ENCODE results near the gene APOL3. TPM values are rescaled to one million over a fixed set of nuclear protein-coding genes. Genes with fewer than 3 reads are reported as not detected.
"Not testable (repeated sequence)": the region's sequence is repeated elsewhere in the genome, so short reads cannot be mapped to it uniquely, and the experiment has no call there.

APOL3 gene
- total RNA-seq: 100 to 1,000 TPM; 105 to 166 (median 111) TPM
- total RNA-seq (2013): 104 TPM

DNA sequence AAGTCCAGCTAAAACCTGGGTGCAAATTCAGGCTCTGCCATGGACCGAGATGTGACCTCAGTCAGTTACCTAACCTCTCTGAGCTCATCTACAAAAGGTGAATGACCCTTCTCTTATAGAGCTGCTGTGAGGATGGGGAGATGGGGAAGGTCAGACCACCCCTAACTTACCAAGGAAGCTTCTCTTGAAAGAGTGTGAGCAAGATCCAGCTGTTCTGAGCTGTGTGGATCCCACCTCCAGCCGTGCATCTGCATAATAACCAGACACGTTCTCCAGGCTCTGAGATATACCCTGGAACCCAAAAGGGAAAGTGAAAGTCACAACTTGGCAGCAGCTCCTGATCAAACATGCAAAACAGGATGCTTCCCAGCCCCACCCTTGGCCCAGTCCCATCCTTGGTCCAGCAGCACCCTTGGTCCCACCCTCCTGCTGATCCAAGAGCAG lies at the start of gene APOL3:
TSS of gene APOL3 (minus strand) at position 257 of the 444 bp plus-strand sequence. CDS start 11,700 bp downstream, outside the sequence.
- Mint-ChIP-seq H3K4me3 (peak within 1 kb of the TSS; percentile 95), H3K27ac (peak within 1 kb of the TSS; percentile 99 to 100), H3K4me1 (peaks cover 77 to 81% of the 10 kb centered on the region in 2 donors), H3K36me3 (peaks cover 7% of the 10 kb centered on the region), H3K9me3 (no peaks in the 10 kb centered on the region), H3K27me3 (ENCODE audit: low read depth in 2 of 2) (no peaks in the 10 kb centered on the region)
- TF ChIP-seq, protein P1, sequence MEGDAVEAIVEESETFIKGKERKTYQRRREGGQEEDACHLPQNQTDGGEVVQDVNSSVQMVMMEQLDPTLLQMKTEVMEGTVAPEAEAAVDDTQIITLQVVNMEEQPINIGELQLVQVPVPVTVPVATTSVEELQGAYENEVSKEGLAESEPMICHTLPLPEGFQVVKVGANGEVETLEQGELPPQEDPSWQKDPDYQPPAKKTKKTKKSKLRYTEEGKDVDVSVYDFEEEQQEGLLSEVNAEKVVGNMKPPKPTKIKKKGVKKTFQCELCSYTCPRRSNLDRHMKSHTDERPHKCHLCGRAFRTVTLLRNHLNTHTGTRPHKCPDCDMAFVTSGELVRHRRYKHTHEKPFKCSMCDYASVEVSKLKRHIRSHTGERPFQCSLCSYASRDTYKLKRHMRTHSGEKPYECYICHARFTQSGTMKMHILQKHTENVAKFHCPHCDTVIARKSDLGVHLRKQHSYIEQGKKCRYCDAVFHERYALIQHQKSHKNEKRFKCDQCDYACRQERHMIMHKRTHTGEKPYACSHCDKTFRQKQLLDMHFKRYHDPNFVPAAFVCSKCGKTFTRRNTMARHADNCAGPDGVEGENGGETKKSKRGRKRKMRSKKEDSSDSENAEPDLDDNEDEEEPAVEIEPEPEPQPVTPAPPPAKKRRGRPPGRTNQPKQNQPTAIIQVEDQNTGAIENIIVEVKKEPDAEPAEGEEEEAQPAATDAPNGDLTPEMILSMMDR (IDR thresholded peaks at IDR 0.05): no peak
- WGBS (ENCODE audit: insufficient coverage): 0% methylated on average over 2 of the region's 3 CpGs
- Histone ChIP-seq H3K27ac (ENCODE audit: low read length) (peak within 1 kb of the TSS; percentile 96), H3K4me3 (ENCODE audit: low read length) (peak within 1 kb of the TSS; percentile 74), H3K4me1 (ENCODE audit: control insufficient read depth, insufficient read depth, low read length) (peaks cover 79% of the 10 kb centered on the region), H3K9me3 (ENCODE audit: control insufficient read depth, insufficient read depth, low read length) (no peaks in the 10 kb centered on the region), H3K36me3 (ENCODE audit: control insufficient read depth, insufficient read depth, low read length) (no peaks in the 10 kb centered on the region), H3K27me3 (ENCODE audit: control insufficient read depth, insufficient read depth, low read length) (no peaks in the 10 kb centered on the region)
- intact Hi-C loops (cut with micrococcal nuclease): loop anchor here (1.0 to 5.0 kb wide), 3 partner anchors 20 to 513 kb away; partner anchors contain the start of genes APOL2 and APOL6
- DNase-seq: peak; percentile 49 to 83
- ATAC-seq: peak; percentile 32 to 55 (median 40)

GRCh38 chr22:36210224-36210623 lies 49.7 kb upstream of the APOL3 start:
- DNase-seq: no peak
- Mint-ChIP-seq H3K9me3 (peaks cover 4% of the 10 kb centered on the region in 2 donors), H3K4me3 (no peak overlapping the region), H3K4me1 (peaks cover 13 to 23% of the 10 kb centered on the region in 2 donors), H3K27ac (no peak overlapping the region), H3K27me3 (ENCODE audit: low read depth in 2 of 2) (peaks cover 18 to 39% of the 10 kb centered on the region in 2 donors), H3K36me3 (peaks cover 13% of the 10 kb centered on the region)
- no peaks in the 10 kb centered on the region for H3K36me3 ChIP-seq (ENCODE audit: control insufficient read depth, insufficient read depth, low read length)
- TF ChIP-seq, protein P1 (IDR thresholded peaks at IDR 0.05): no peak
- no CpG with 5 or more reads among the region's 3 CpGs for WGBS (ENCODE audit: insufficient coverage)
- ATAC-seq: no peak
- peaks cover 21% of the 10 kb centered on the region for H3K4me1 ChIP-seq (ENCODE audit: control insufficient read depth, insufficient read depth, low read length)
- H3K4me3 ChIP-seq (ENCODE audit: low read length): no peak overlapping the region
- peaks cover 8% of the 10 kb centered on the region for H3K9me3 ChIP-seq (ENCODE audit: control insufficient read depth, insufficient read depth, low read length)
- intact Hi-C loops (cut with micrococcal nuclease): no loop called here
- H3K27me3 ChIP-seq (ENCODE audit: control insufficient read depth, insufficient read depth, low read length): no peaks in the 10 kb centered on the region
- H3K27ac ChIP-seq (ENCODE audit: low read length): no peak overlapping the region

- ATAC-seq; H3K9me3 ChIP-seq (ENCODE audit: control insufficient read depth, insufficient read depth, low read length); H3K9me3 Mint-ChIP-seq; H3K27ac Mint-ChIP-seq; H3K36me3 ChIP-seq (ENCODE audit: control insufficient read depth, insufficient read depth, low read length); H3K4me3 Mint-ChIP-seq; H3K27me3 ChIP-seq (ENCODE audit: control insufficient read depth, insufficient read depth, low read length); H3K4me3 ChIP-seq (ENCODE audit: low read length); H3K27ac ChIP-seq (ENCODE audit: low read length); DNase-seq; intact Hi-C loops (cut with micrococcal nuclease): not testable (repeated sequence)
- Mint-ChIP-seq H3K4me1 (peaks cover 19 to 23% of the 10 kb centered on the region in 2 donors), H3K36me3 (peaks cover 13% of the 10 kb centered on the region), H3K27me3 (ENCODE audit: low read depth in 2 of 2) (peaks cover 16 to 39% of the 10 kb centered on the region in 2 donors)
- peaks cover 25% of the 10 kb centered on the region for H3K4me1 ChIP-seq (ENCODE audit: control insufficient read depth, insufficient read depth, low read length)
- WGBS (ENCODE audit: insufficient coverage): 22% methylated on average over 2 of the region's 5 CpGs
Observed at GRCh38 chr22:36209488-36209908, 48.9 kb upstream of the APOL3 start.

DNA sequence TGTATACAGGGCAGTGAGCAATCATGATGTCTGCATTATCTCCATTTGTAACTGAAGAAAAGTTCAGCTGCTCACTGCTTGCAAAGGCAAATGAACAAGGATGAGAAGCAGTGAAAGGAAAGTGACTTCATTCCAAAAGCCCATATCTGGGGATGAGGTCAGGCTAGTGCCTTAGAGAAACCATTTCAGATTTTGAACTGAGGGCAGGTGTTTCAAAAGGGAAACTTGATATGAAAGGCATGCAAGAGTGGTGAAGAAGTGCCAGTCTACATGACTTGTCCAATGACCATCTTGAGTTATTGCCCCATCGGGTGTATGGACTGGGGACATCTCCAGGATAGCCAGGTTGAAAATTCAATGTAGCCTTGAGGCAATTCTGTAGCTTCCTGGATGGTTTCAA lies 48.4 kb upstream of the APOL3 start:
- ATAC-seq (no peak), DNase-seq (no peak)
- TF ChIP-seq, protein P1 (IDR thresholded peaks at IDR 0.05): no peak
- no peak overlapping the region for H3K27ac ChIP-seq (ENCODE audit: low read length)
- peaks cover 8% of the 10 kb centered on the region for H3K9me3 ChIP-seq (ENCODE audit: control insufficient read depth, insufficient read depth, low read length)
- 100% methylated on average over 1 of the region's 1 CpG for WGBS (ENCODE audit: insufficient coverage)
- no peaks in the 10 kb centered on the region for H3K27me3 ChIP-seq (ENCODE audit: control insufficient read depth, insufficient read depth, low read length)
- peaks cover 31% of the 10 kb centered on the region for H3K4me1 ChIP-seq (ENCODE audit: control insufficient read depth, insufficient read depth, low read length)
- no peaks in the 10 kb centered on the region for H3K36me3 ChIP-seq (ENCODE audit: control insufficient read depth, insufficient read depth, low read length)
- Mint-ChIP-seq H3K27me3 (ENCODE audit: low read depth in 2 of 2) (peaks cover 16 to 39% of the 10 kb centered on the region in 2 donors), H3K4me1 (peaks cover 22 to 23% of the 10 kb centered on the region in 2 donors), H3K9me3 (peaks cover 4% of the 10 kb centered on the region in 2 donors), H3K4me3 (no peak overlapping the region), H3K27ac (no peak overlapping the region), H3K36me3 (peaks cover 13% of the 10 kb centered on the region)
- H3K4me3 ChIP-seq (ENCODE audit: low read length): no peak overlapping the region
- intact Hi-C loops (cut with micrococcal nuclease): no loop called here
